Activated effector memory CD4-positive, alpha-beta T cell treated with anti-CD3 and anti-CD28 coated beads, Interleukin-2, amount 50 U/mL, for 16 hours (primary cell): ENCODE results near the gene WARS2.

Source experiments
- DNase-seq: peaks from one replicate; pipeline ENCODE4 v3.0.0-alpha.2; 2020

The WARS2 gene

GRCh38 chr1:118982266-118982665 lies 158.2 kb downstream of the WARS2 start:
- DNase-seq, result no peak

GRCh38 chr1:118981436-118981835 lies 159.0 kb downstream of the WARS2 start:
- no peak for DNase-seq
